ENCODE results near the gene NRXN3. TPM values are rescaled to one million over a fixed set of nuclear protein-coding genes. Genes with fewer than 3 reads are reported as not detected.
A peak's percentile ranks its signal among the peaks of the same experiment; 100 is the strongest.

NRXN3 gene
- total and polyA plus RNA-seq, 2 experiments from 2014 or later, result 0.08 to 0.11 TPM

- in situ Hi-C loops (cut with MboI), result no loop called here
- TF ChIP-seq EZH2phosphoT487 (IDR thresholded peaks at IDR 0.05; ENCODE audit: insufficient read depth, low read depth) (no peak), EZH2 (IDR thresholded peaks at IDR 0.05; ENCODE audit: insufficient read depth, poor library complexity, severe bottlenecking) (no peak)
- no peaks in the 10 kb centered on the region for H3K36me3 ChIP-seq (ENCODE audit: low read depth)
- no peaks in the 10 kb centered on the region for H3F3A ChIP-seq (ENCODE audit: insufficient read depth)
- H3K27me3 ChIP-seq (replicated peaks; ENCODE audit: insufficient read depth), result no peaks in the 10 kb centered on the region
- H3K27ac ChIP-seq, result no peak overlapping the region
- H3K9me3 ChIP-seq (ENCODE audit: low read depth), result no peaks in the 10 kb centered on the region
- H2AFZ ChIP-seq, result no peak overlapping the region
- H4K20me1 ChIP-seq (ENCODE audit: insufficient read depth), result no peaks in the 10 kb centered on the region
- H3K9ac ChIP-seq, result no peak overlapping the region
- H3K4me2 ChIP-seq (ENCODE audit: unreplicated experiment), result no peak overlapping the region
- H3K79me2 ChIP-seq (ENCODE audit: insufficient read depth), result no peaks in the 10 kb centered on the region
- no peaks in the 10 kb centered on the region for H3K9me2 ChIP-seq (ENCODE audit: insufficient read depth)
- H3K4me1 ChIP-seq (ENCODE audit: insufficient read depth), result peaks cover 11% of the 10 kb centered on the region
- H3K4me3 ChIP-seq, result no peak overlapping the region
- WGBS, 2 experiments (ENCODE audit: low coverage in 1 of 2, low lambda C conversion rate in 2 of 2, missing lambda C conversion rate in 2 of 2), result 7 to 11% methylated on average over 4 of the region's 4 CpGs
- DNase-seq, result peak; percentile 30
Observed at GRCh38 chr14:79596551-79596950, 1426.4 kb downstream of the NRXN3 start.

DNA sequence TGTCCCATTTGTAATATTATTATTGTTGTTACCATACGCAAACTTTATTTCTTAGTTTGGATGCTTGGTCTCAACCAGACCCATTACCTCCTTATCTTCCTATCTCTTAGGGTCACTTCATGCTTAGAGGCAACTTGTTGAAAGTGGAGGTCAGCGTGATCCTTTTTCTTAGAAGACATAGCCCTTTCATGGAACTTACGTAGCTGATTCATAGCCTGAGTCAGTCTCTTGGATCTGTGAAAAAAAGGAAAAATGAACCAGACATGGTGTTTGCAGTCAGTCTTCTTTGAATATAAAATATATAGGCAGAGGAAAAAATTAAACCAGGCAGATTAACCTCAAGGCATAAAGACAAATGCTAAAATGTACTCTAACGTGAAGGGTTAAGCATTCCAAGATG is 1427.4 kb downstream of the NRXN3 start:
- Histone ChIP-seq H3K27ac (no peak overlapping the region), H3K9ac (no peak overlapping the region), H3K9me2 (ENCODE audit: insufficient read depth) (no peaks in the 10 kb centered on the region), H4K20me1 (ENCODE audit: insufficient read depth) (no peaks in the 10 kb centered on the region), H3K9me3 (ENCODE audit: low read depth) (no peaks in the 10 kb centered on the region), H3K4me2 (ENCODE audit: unreplicated experiment) (no peak overlapping the region), H3K4me1 (ENCODE audit: insufficient read depth) (peaks cover 11% of the 10 kb centered on the region), H3K79me2 (ENCODE audit: insufficient read depth) (no peaks in the 10 kb centered on the region), H3K27me3 (replicated peaks; ENCODE audit: insufficient read depth) (no peaks in the 10 kb centered on the region), H3K4me3 (no peak overlapping the region), H2AFZ (no peak overlapping the region), H3F3A (ENCODE audit: insufficient read depth) (no peaks in the 10 kb centered on the region), H3K36me3 (ENCODE audit: low read depth) (no peaks in the 10 kb centered on the region)
- in situ Hi-C loops (cut with MboI), result no loop called here
- no peak for TF ChIP-seq EZH2phosphoT487 (IDR thresholded peaks at IDR 0.05; ENCODE audit: insufficient read depth, low read depth)
- no peak for TF ChIP-seq EZH2 (IDR thresholded peaks at IDR 0.05; ENCODE audit: insufficient read depth, poor library complexity, severe bottlenecking)
- 55 to 57% methylated on average over 4 of the region's 4 CpGs for WGBS, 2 experiments (ENCODE audit: low coverage in 1 of 2, low lambda C conversion rate in 2 of 2, missing lambda C conversion rate in 2 of 2)
- DNase-seq, result peak; percentile 37

DNA sequence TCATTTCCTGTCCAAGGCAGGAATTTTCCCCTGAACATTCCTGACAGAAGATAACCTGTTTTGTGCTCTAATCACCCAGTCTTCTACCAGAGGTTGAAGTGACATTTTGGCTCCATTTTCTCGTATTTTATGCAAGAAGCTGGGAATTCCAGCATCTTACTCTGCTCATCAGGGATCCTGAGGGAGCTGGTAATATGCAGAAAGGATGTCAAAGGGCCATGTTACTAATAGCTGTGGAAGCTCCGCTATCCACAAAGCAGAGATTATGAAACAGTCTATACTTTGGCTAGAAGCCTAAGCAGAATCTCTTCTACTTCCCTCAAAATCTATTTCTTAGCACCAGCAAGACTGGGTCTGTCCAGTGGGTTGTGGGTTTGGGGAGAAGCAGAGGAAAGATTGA is 1428.2 kb downstream of the NRXN3 start:
- no peak overlapping the region for H2AFZ ChIP-seq
- H3K9me3 ChIP-seq (ENCODE audit: low read depth), result no peaks in the 10 kb centered on the region
- no peaks in the 10 kb centered on the region for H3F3A ChIP-seq (ENCODE audit: insufficient read depth)
- DNase-seq, result peak; percentile 40
- H4K20me1 ChIP-seq (ENCODE audit: insufficient read depth), result no peaks in the 10 kb centered on the region
- H3K9ac ChIP-seq, result no peak overlapping the region
- no peak overlapping the region for H3K4me3 ChIP-seq
- peaks cover 11% of the 10 kb centered on the region for H3K4me1 ChIP-seq (ENCODE audit: insufficient read depth)
- TF ChIP-seq EZH2phosphoT487 (IDR thresholded peaks at IDR 0.05; ENCODE audit: insufficient read depth, low read depth) (no peak), EZH2 (IDR thresholded peaks at IDR 0.05; ENCODE audit: insufficient read depth, poor library complexity, severe bottlenecking) (no peak)
- no peaks in the 10 kb centered on the region for H3K79me2 ChIP-seq (ENCODE audit: insufficient read depth)
- WGBS, 2 experiments (ENCODE audit: low coverage in 1 of 2, low lambda C conversion rate in 2 of 2, missing lambda C conversion rate in 2 of 2), result 14% methylated on average over 2 of the region's 2 CpGs
- no peaks in the 10 kb centered on the region for H3K9me2 ChIP-seq (ENCODE audit: insufficient read depth)
- H3K27ac ChIP-seq, result no peak overlapping the region
- H3K36me3 ChIP-seq (ENCODE audit: low read depth), result no peaks in the 10 kb centered on the region
- H3K27me3 ChIP-seq (replicated peaks; ENCODE audit: insufficient read depth), result no peaks in the 10 kb centered on the region
- no peak overlapping the region for H3K4me2 ChIP-seq (ENCODE audit: unreplicated experiment)
- in situ Hi-C loops (cut with MboI), result no loop called here

GRCh38 chr14:79599239-79599638 is 1429.1 kb downstream of the NRXN3 start:
- no peak overlapping the region for H3K9ac ChIP-seq
- H3K36me3 ChIP-seq (ENCODE audit: low read depth), result no peaks in the 10 kb centered on the region
- no peak for TF ChIP-seq EZH2phosphoT487 (IDR thresholded peaks at IDR 0.05; ENCODE audit: insufficient read depth, low read depth)
- no peak for TF ChIP-seq EZH2 (IDR thresholded peaks at IDR 0.05; ENCODE audit: insufficient read depth, poor library complexity, severe bottlenecking)
- peaks cover 11% of the 10 kb centered on the region for H3K4me1 ChIP-seq (ENCODE audit: insufficient read depth)
- H3K9me3 ChIP-seq (ENCODE audit: low read depth), result no peaks in the 10 kb centered on the region
- no peaks in the 10 kb centered on the region for H3K79me2 ChIP-seq (ENCODE audit: insufficient read depth)
- in situ Hi-C loops (cut with MboI), result no loop called here
- H2AFZ ChIP-seq, result no peak overlapping the region
- no peaks in the 10 kb centered on the region for H4K20me1 ChIP-seq (ENCODE audit: insufficient read depth)
- H3K4me2 ChIP-seq (ENCODE audit: unreplicated experiment), result no peak overlapping the region
- H3K4me3 ChIP-seq, result no peak overlapping the region
- no peaks in the 10 kb centered on the region for H3F3A ChIP-seq (ENCODE audit: insufficient read depth)
- H3K27ac ChIP-seq, result no peak overlapping the region
- no peaks in the 10 kb centered on the region for H3K27me3 ChIP-seq (replicated peaks; ENCODE audit: insufficient read depth)
- no peak for DNase-seq
- H3K9me2 ChIP-seq (ENCODE audit: insufficient read depth), result no peaks in the 10 kb centered on the region

DNA sequence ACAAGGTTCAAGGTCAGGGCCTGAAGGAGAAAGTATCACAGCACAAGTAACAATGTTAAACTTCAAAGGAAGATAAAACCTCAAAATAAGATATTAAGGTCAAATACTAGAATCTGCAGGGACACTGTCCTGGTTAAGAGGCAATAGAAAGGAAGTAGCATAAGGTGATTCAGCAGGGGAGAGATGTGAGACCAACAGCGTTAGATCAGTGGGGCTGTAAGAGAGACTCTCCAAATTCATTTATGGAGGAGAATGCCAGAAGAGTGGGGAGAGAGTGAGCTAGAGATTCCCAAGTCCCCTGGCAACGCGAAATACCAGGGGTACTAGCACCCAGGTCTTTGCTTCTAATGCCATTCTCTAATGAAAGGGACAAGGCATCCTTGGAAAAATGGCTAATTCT is 1430.2 kb downstream of the NRXN3 start:
- 41 to 59% methylated on average over 3 of the region's 3 CpGs for WGBS, 2 experiments (ENCODE audit: low coverage in 1 of 2, low lambda C conversion rate in 2 of 2, missing lambda C conversion rate in 2 of 2)
- Histone ChIP-seq H3K9me3 (ENCODE audit: low read depth) (no peaks in the 10 kb centered on the region), H3F3A (ENCODE audit: insufficient read depth) (no peaks in the 10 kb centered on the region), H3K4me2 (ENCODE audit: unreplicated experiment) (no peak overlapping the region), H3K9me2 (ENCODE audit: insufficient read depth) (no peaks in the 10 kb centered on the region), H3K79me2 (ENCODE audit: insufficient read depth) (no peaks in the 10 kb centered on the region), H3K4me1 (ENCODE audit: insufficient read depth) (peaks cover 11% of the 10 kb centered on the region), H2AFZ (no peak overlapping the region), H3K27ac (no peak overlapping the region), H4K20me1 (ENCODE audit: insufficient read depth) (no peaks in the 10 kb centered on the region), H3K36me3 (ENCODE audit: low read depth) (no peaks in the 10 kb centered on the region), H3K9ac (no peak overlapping the region), H3K27me3 (replicated peaks; ENCODE audit: insufficient read depth) (no peaks in the 10 kb centered on the region), H3K4me3 (no peak overlapping the region)
- no peak for TF ChIP-seq EZH2 (IDR thresholded peaks at IDR 0.05; ENCODE audit: insufficient read depth, poor library complexity, severe bottlenecking)
- no peak for TF ChIP-seq EZH2phosphoT487 (IDR thresholded peaks at IDR 0.05; ENCODE audit: insufficient read depth, low read depth)
- DNase-seq, result no peak
- in situ Hi-C loops (cut with MboI), result no loop called here
